ENCODE data around the gene UBLCP1. TPM values are rescaled to one million over a fixed set of nuclear protein-coding genes. Genes with fewer than 3 reads are reported as not detected.

Gene UBLCP1
- total and polyA plus RNA-seq, 2 of the 13 experiments (the other 11 are each of a cell fraction or from before 2014, with no cell fraction given): 6.5 to 12.6 TPM

DNA sequence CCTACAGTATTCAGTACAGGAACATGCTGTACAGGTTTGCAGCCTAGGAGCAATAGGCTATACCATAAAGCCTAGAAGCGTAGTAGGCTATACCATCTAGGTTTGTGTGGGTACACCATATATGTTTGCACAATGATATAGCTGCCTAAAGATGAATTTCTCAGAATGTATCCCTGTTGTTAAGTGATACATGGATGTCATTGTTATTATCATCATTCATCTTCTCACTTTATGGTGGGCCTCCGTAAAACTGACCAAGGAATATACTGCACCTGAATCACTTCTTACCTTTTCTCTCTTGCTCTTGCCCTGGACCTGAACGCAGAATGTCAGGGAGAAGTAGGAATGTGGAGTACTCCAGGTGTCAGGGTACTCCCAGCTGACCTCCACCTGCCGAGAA lies 55.4 kb downstream of the UBLCP1 start:
- CTCF ChIA-PET (ENCODE audit: low intra/inter-chr PET ratio, low total read pairs): no interaction called here
- intact Hi-C loops (cut with micrococcal nuclease; ENCODE audit: unreplicated experiment): no loop called here
- H2AFZ ChIP-seq (ENCODE audit: low read length): no peak overlapping the region
- POLR2A ChIA-PET: no interaction called here
- WGBS (ENCODE audit: low lambda C conversion rate): 9% methylated on average over 4 of the region's 4 CpGs
- H3K4me1 ChIP-seq (ENCODE audit: insufficient read depth, low read length): no peaks in the 10 kb centered on the region
- no TSS peak for BruUV-seq (replicated peaks)
- no peak overlapping the region for H3K4me3 ChIP-seq (replicated peaks in 1 of 3; ENCODE audit: insufficient read depth in 1 of 3, low read depth in 2 of 3, low read length in 3 of 3)
- H3K27ac ChIP-seq (ENCODE audit: extremely low read length, insufficient read depth, low read length): no peak overlapping the region
- in situ Hi-C loops (cut with HindIII; ENCODE audit: extremely low pct_ligation_motif_present, low pct_unique_long_range_greater_than_20kb): loop anchor here (5.0 kb wide), 1 partner anchor 161 kb away; no protein-coding TSS in a partner anchor
- DNase-seq (ENCODE audit: low spot score) (no peak), FAIRE-seq (no peak), ATAC-seq (no peak)
- H3K27me3 ChIP-seq (ENCODE audit: control insufficient read depth in 1 of 2, insufficient read depth in 2 of 2, low read length in 2 of 2): peaks cover 0 to 7% of the 10 kb centered on the region in 2 experiments; a peak in 2 of 5 replicates
- no peaks in the 10 kb centered on the region for H3K9me3 ChIP-seq (ENCODE audit: low read length)
- no peaks in the 10 kb centered on the region for H3K79me2 ChIP-seq (ENCODE audit: insufficient read depth, low read length)
- H4K20me1 ChIP-seq (ENCODE audit: insufficient read depth, low read length): no peaks in the 10 kb centered on the region
- H3K9ac ChIP-seq (ENCODE audit: insufficient read depth, low read depth, low read length): no peak overlapping the region
- H3K4me2 ChIP-seq (ENCODE audit: low read depth, low read length): no peak overlapping the region
- no peaks in the 10 kb centered on the region for H3K36me3 ChIP-seq (replicated peaks in 1 of 2; ENCODE audit: control insufficient read depth in 1 of 2, insufficient read depth in 2 of 2, low read length in 2 of 2)
- no peak for TF ChIP-seq ZNF264 (CRISPR knock-in tag; IDR thresholded peaks at IDR 0.05)
- TF ChIP-seq MTF2 (CRISPR knock-in tag; IDR thresholded peaks at IDR 0.05; ENCODE audit: borderline replicate concordance): no peak

GRCh38 chr5:159319363-159319762 lies 56.3 kb downstream of the UBLCP1 start:
- no peaks in the 10 kb centered on the region for H3K36me3 ChIP-seq (replicated peaks in 1 of 2; ENCODE audit: control insufficient read depth in 1 of 2, insufficient read depth in 2 of 2, low read length in 2 of 2)
- intact Hi-C loops (cut with micrococcal nuclease; ENCODE audit: unreplicated experiment): no loop called here
- no peaks in the 10 kb centered on the region for H4K20me1 ChIP-seq (ENCODE audit: insufficient read depth, low read length)
- CTCF ChIA-PET (ENCODE audit: low intra/inter-chr PET ratio, low total read pairs): no interaction called here
- H3K9ac ChIP-seq (ENCODE audit: insufficient read depth, low read depth, low read length): no peak overlapping the region
- peaks cover 0 to 7% of the 10 kb centered on the region in 2 experiments; a peak in 2 of 5 replicates for H3K27me3 ChIP-seq (ENCODE audit: control insufficient read depth in 1 of 2, insufficient read depth in 2 of 2, low read length in 2 of 2)
- no TSS peak for BruUV-seq (replicated peaks)
- H3K4me2 ChIP-seq (ENCODE audit: low read depth, low read length): no peak overlapping the region
- no peaks in the 10 kb centered on the region for H3K79me2 ChIP-seq (ENCODE audit: insufficient read depth, low read length)
- FAIRE-seq (no peak), ATAC-seq (no peak), DNase-seq (ENCODE audit: low spot score) (no peak)
- POLR2A ChIA-PET: no interaction called here
- no peak overlapping the region for H2AFZ ChIP-seq (ENCODE audit: low read length)
- no peak overlapping the region for H3K27ac ChIP-seq (ENCODE audit: extremely low read length, insufficient read depth, low read length)
- no peak overlapping the region for H3K4me3 ChIP-seq (replicated peaks in 1 of 3; ENCODE audit: insufficient read depth in 1 of 3, low read depth in 2 of 3, low read length in 3 of 3)
- no peaks in the 10 kb centered on the region for H3K9me3 ChIP-seq (ENCODE audit: low read length)
- TF ChIP-seq SKIL (CRISPR knock-in tag; IDR thresholded peaks at IDR 0.05; ENCODE audit: borderline replicate concordance) (no peak), RXRA (CRISPR knock-in tag; IDR thresholded peaks at IDR 0.05) (no peak)
- 0% methylated on average over 3 of the region's 3 CpGs for WGBS (ENCODE audit: low lambda C conversion rate)
- no peaks in the 10 kb centered on the region for H3K4me1 ChIP-seq (ENCODE audit: insufficient read depth, low read length)
- in situ Hi-C loops (cut with HindIII; ENCODE audit: extremely low pct_ligation_motif_present, low pct_unique_long_range_greater_than_20kb): loop anchor here (5.0 kb wide), 1 partner anchor 162 kb away; no protein-coding TSS in a partner anchor
